Measurements from ENCODE around the gene CADPS2. TPM values are rescaled to one million over a fixed set of nuclear protein-coding genes. Genes with fewer than 3 reads are reported as not detected.

CADPS2 gene
- total RNA-seq, 1 donor from 2014 or later, result 19.1 TPM

DNA sequence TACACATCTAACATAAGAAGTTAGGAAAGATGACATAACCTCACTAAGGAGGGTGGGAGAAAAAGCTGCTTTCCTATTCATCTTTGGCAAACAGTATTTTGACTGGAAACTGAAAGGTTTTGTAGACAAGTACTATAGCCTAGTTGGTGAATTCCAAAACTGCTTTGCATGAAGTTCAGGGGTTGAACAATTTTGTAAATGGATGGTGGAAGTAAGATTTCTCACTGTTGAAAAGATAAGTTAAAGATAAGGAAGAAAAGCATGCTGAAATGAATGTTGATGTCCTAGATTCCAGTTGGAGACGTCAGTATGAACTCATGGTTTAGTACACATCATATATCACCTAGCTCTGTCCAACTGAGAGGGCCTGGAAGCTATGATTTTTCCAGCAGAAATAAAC, 422.6 kb downstream of the CADPS2 start:
- peaks cover 16% of the 10 kb centered on the region for H3F3A ChIP-seq (ENCODE audit: low read depth)
- no peaks in the 10 kb centered on the region for H3K9me3 ChIP-seq (ENCODE audit: low read depth)
- H3K4me3 ChIP-seq, result no peak overlapping the region
- H3K9ac ChIP-seq, result no peak overlapping the region
- H4K20me1 ChIP-seq (ENCODE audit: low read depth), result no peaks in the 10 kb centered on the region
- H3K79me2 ChIP-seq (ENCODE audit: low read depth), result no peaks in the 10 kb centered on the region
- H3K27ac Mint-ChIP-seq, result no peak overlapping the region
- peaks cover 10% of the 10 kb centered on the region for H3K4me1 Mint-ChIP-seq
- no peaks in the 10 kb centered on the region for H3K36me3 ChIP-seq
- no peaks in the 10 kb centered on the region for H3K36me3 Mint-ChIP-seq
- no peak overlapping the region for H3K4me3 Mint-ChIP-seq
- H3K27me3 Mint-ChIP-seq (ENCODE audit: insufficient read depth, low read depth), result no peaks in the 10 kb centered on the region
- H2AFZ ChIP-seq (replicated peaks), result no peak overlapping the region
- no peak overlapping the region for H3K4me2 ChIP-seq
- no peaks in the 10 kb centered on the region for H3K9me3 Mint-ChIP-seq
- H3K4me1 ChIP-seq, result peaks cover 13% of the 10 kb centered on the region
- no peaks in the 10 kb centered on the region for H3K27me3 ChIP-seq
- H3K27ac ChIP-seq, result peak overlapping the region; percentile 63
- no peak for DNase-seq (ENCODE audit: low spot score)
- TF ChIP-seq EZH2 (IDR thresholded peaks at IDR 0.05) (no peak), EZH2phosphoT487 (IDR thresholded peaks at IDR 0.05) (no peak)
- TF ChIP-seq, protein P1, sequence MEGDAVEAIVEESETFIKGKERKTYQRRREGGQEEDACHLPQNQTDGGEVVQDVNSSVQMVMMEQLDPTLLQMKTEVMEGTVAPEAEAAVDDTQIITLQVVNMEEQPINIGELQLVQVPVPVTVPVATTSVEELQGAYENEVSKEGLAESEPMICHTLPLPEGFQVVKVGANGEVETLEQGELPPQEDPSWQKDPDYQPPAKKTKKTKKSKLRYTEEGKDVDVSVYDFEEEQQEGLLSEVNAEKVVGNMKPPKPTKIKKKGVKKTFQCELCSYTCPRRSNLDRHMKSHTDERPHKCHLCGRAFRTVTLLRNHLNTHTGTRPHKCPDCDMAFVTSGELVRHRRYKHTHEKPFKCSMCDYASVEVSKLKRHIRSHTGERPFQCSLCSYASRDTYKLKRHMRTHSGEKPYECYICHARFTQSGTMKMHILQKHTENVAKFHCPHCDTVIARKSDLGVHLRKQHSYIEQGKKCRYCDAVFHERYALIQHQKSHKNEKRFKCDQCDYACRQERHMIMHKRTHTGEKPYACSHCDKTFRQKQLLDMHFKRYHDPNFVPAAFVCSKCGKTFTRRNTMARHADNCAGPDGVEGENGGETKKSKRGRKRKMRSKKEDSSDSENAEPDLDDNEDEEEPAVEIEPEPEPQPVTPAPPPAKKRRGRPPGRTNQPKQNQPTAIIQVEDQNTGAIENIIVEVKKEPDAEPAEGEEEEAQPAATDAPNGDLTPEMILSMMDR (IDR thresholded peaks at IDR 0.05), result no peak

DNA sequence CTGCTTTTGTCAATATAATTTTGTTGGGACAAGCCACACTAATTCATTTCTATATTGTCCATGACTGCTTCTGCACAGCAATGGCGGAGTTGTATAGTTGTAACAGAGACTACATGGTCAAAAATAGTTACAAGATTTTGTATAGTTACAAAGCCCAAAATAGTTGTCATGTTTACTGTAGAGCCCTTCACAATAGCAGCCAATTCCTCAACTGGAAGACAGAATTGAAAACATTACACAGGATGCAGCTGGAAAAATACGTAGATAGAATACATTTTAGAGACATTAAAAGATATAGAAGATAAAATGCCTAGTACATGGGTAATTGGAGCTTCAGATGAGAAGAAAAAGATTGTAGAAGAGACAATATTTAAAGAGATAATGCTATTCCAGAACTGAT, 425.3 kb downstream of the CADPS2 start:
- no peaks in the 10 kb centered on the region for H3K27me3 Mint-ChIP-seq (ENCODE audit: insufficient read depth, low read depth)
- H3K9me3 Mint-ChIP-seq, result no peaks in the 10 kb centered on the region
- H3K4me2 ChIP-seq, result no peak overlapping the region
- H3K9me3 ChIP-seq (ENCODE audit: low read depth), result no peaks in the 10 kb centered on the region
- DNase-seq (ENCODE audit: low spot score), result no peak
- H3K27ac ChIP-seq, result peak overlapping the region; percentile 0
- no peak overlapping the region for H3K4me3 ChIP-seq
- H3K4me1 ChIP-seq, result peaks cover 22% of the 10 kb centered on the region
- no peaks in the 10 kb centered on the region for H3K36me3 ChIP-seq
- TF ChIP-seq EZH2phosphoT487 (IDR thresholded peaks at IDR 0.05) (no peak), EZH2 (IDR thresholded peaks at IDR 0.05) (no peak)
- TF ChIP-seq, protein P1 (IDR thresholded peaks at IDR 0.05), result no peak
- no peaks in the 10 kb centered on the region for H4K20me1 ChIP-seq (ENCODE audit: low read depth)
- no peak overlapping the region for H2AFZ ChIP-seq (replicated peaks)
- no peak overlapping the region for H3K4me3 Mint-ChIP-seq
- H3K27ac Mint-ChIP-seq, result no peak overlapping the region
- H3K27me3 ChIP-seq, result no peaks in the 10 kb centered on the region
- no peaks in the 10 kb centered on the region for H3K79me2 ChIP-seq (ENCODE audit: low read depth)
- H3F3A ChIP-seq (ENCODE audit: low read depth), result peaks cover 32% of the 10 kb centered on the region
- H3K9ac ChIP-seq, result no peak overlapping the region
- H3K4me1 Mint-ChIP-seq, result peaks cover 11% of the 10 kb centered on the region
- H3K36me3 Mint-ChIP-seq, result no peaks in the 10 kb centered on the region

DNA sequence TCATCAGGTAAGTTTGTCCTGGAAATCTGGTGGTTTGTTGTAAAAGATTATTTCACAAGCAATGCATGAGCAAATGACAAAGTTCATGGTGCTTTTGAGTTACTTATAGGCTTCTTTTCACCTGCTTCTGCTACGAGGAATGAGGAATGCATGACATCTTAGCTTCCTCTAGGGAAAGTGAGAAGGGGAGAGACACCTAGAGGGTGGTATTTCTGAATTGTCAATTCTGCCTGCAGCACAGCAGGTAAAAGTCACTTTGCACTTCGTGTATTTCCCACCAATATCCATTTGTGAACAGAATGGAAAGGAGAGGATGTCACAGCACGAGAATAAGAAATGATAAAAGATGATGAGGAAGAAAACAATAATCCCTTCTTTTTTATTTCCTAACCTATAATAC, 428.3 kb downstream of the CADPS2 start:
- DNase-seq (ENCODE audit: low spot score), result peak; percentile 24
- H3K4me2 ChIP-seq, result no peak overlapping the region
- TF ChIP-seq EZH2phosphoT487 (IDR thresholded peaks at IDR 0.05), result no peak
- TF ChIP-seq, protein P1 (IDR thresholded peaks at IDR 0.05), result peak; percentile 7

More for the DNA sequence above, 428.3 kb downstream of the CADPS2 start:
- no peaks in the 10 kb centered on the region for H3K9me3 Mint-ChIP-seq
- H3K27me3 ChIP-seq, result no peaks in the 10 kb centered on the region
- H3K27ac Mint-ChIP-seq, result no peak overlapping the region
- H3K27ac ChIP-seq, result peak overlapping the region; percentile 55
- H2AFZ ChIP-seq (replicated peaks), result no peak overlapping the region
- H3K4me1 Mint-ChIP-seq, result peaks cover 13% of the 10 kb centered on the region
- no peaks in the 10 kb centered on the region for H3K36me3 Mint-ChIP-seq
- peaks cover 52% of the 10 kb centered on the region for H3F3A ChIP-seq (ENCODE audit: low read depth)
- H3K79me2 ChIP-seq (ENCODE audit: low read depth), result no peaks in the 10 kb centered on the region
- H3K9me3 ChIP-seq (ENCODE audit: low read depth), result no peaks in the 10 kb centered on the region
- no peaks in the 10 kb centered on the region for H4K20me1 ChIP-seq (ENCODE audit: low read depth)
- no peak overlapping the region for H3K4me3 Mint-ChIP-seq
- H3K4me3 ChIP-seq, result no peak overlapping the region
- H3K4me1 ChIP-seq, result peaks cover 32% of the 10 kb centered on the region
- H3K9ac ChIP-seq, result no peak overlapping the region
- H3K36me3 ChIP-seq, result no peaks in the 10 kb centered on the region
- no peaks in the 10 kb centered on the region for H3K27me3 Mint-ChIP-seq (ENCODE audit: insufficient read depth, low read depth)

All from neural progenitor cell (in vitro differentiated cells).